ENCODE results near the gene PROC. TPM values are rescaled to one million over a fixed set of nuclear protein-coding genes. Genes with fewer than 3 reads are reported as not detected.

Gene PROC
- total and polyA plus RNA-seq, 9 of the 15 experiments (the other 6 are each of a cell fraction or from before 2014, with no cell fraction given) = not detected

DNA sequence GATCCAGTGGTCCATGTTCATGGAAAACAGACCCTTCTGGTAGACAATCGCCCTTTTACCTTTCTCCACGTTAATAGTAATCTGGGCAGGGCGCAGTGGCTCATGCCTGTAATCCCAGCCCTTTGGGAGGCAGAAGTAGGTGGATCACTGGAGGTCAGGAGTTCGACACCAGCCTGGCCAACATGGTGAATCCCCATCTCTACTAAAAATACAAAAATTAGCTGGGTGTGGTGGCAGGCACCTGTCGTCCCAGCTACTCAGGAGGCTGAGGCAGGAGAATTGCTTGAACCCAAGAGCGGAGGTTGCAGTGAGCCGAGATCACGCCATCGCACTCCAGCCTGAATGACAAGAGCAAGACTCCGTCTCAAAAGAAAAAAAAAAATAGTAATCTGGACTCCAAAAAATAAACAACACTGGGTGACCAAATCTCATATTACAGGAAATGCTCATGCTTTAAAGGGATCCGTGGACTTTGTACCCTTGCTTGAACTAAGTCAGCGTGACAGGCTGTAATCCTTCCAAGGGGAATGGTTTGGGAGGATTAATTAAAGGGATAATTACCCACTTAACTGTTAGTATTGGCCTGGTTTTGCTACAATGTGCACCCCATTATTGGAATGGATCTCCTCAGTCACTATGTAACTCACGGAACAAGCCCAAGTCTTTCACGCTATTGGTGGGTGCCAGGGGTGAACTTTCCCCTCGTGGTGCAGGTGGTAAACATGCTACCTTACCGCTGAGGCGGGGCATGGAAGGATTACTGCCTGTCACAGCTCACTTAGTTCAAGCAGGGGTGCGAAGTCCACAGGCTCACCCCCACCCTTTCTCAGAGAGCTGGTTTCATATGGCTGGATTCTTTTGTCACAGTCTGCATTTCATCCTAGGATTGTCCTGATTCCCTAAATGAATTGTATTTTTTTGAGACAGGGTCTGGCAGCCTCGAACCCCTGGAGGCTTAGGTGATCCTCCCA, 36.7 kb downstream of the PROC start:
- in situ Hi-C loops (cut with MboI) = loop anchor here (10.0 kb wide), 1 partner anchor 250 kb away; no protein-coding TSS in a partner anchor
- H3K27ac ChIP-seq (ENCODE audit: extremely low read depth, low read depth, low read length) = no peak overlapping the region

More for the DNA sequence above, 36.7 kb downstream of the PROC start:
- no peaks in the 10 kb centered on the region for H3K36me3 ChIP-seq (ENCODE audit: control insufficient read depth, insufficient read depth, low read length)
- peaks cover 0 to 14% of the 10 kb centered on the region in 2 experiments; a peak in 2 of 5 replicates for H3K27me3 ChIP-seq (ENCODE audit: control insufficient read depth in 2 of 2, insufficient read depth in 2 of 2, low read length in 2 of 2)
- H3K4me2 ChIP-seq (ENCODE audit: insufficient read depth, low read length) = no peak overlapping the region
- TF ChIP-seq, protein P1, sequence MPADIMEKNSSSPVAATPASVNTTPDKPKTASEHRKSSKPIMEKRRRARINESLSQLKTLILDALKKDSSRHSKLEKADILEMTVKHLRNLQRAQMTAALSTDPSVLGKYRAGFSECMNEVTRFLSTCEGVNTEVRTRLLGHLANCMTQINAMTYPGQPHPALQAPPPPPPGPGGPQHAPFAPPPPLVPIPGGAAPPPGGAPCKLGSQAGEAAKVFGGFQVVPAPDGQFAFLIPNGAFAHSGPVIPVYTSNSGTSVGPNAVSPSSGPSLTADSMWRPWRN (IDR thresholded peaks at IDR 0.05; ENCODE audit: low read depth) = no peak
- TF ChIP-seq, protein P2, sequence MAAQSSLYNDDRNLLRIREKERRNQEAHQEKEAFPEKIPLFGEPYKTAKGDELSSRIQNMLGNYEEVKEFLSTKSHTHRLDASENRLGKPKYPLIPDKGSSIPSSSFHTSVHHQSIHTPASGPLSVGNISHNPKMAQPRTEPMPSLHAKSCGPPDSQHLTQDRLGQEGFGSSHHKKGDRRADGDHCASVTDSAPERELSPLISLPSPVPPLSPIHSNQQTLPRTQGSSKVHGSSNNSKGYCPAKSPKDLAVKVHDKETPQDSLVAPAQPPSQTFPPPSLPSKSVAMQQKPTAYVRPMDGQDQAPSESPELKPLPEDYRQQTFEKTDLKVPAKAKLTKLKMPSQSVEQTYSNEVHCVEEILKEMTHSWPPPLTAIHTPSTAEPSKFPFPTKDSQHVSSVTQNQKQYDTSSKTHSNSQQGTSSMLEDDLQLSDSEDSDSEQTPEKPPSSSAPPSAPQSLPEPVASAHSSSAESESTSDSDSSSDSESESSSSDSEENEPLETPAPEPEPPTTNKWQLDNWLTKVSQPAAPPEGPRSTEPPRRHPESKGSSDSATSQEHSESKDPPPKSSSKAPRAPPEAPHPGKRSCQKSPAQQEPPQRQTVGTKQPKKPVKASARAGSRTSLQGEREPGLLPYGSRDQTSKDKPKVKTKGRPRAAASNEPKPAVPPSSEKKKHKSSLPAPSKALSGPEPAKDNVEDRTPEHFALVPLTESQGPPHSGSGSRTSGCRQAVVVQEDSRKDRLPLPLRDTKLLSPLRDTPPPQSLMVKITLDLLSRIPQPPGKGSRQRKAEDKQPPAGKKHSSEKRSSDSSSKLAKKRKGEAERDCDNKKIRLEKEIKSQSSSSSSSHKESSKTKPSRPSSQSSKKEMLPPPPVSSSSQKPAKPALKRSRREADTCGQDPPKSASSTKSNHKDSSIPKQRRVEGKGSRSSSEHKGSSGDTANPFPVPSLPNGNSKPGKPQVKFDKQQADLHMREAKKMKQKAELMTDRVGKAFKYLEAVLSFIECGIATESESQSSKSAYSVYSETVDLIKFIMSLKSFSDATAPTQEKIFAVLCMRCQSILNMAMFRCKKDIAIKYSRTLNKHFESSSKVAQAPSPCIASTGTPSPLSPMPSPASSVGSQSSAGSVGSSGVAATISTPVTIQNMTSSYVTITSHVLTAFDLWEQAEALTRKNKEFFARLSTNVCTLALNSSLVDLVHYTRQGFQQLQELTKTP (IDR thresholded peaks at IDR 0.05; ENCODE audit: low read depth in 1 of 2, partially characterized antibody in 2 of 2) = no peak
- ChIA-PET POLR2A (no interaction called here), CTCF (ENCODE audit: low intra/inter-chr PET ratio) (interaction anchor here (0.6 to 3.3 kb wide), 3 partner anchors 130 to 256 kb away, joined by 3 to 27 read pairs (median 15); no protein-coding TSS in a partner anchor)
- H3K9me3 ChIP-seq (replicated peaks; ENCODE audit: control insufficient read depth, insufficient read depth, low read depth, low read length) = no peaks in the 10 kb centered on the region
- FAIRE-seq = no peak
- no peaks in the 10 kb centered on the region for H3K79me2 ChIP-seq (ENCODE audit: control insufficient read depth, insufficient read depth, low read length)
- no peak overlapping the region for H3K9ac ChIP-seq (ENCODE audit: insufficient read depth in 1 of 2, low read depth in 2 of 2, low read length in 2 of 2)
- BruUV-seq (replicated peaks) = no TSS peak
- H3K4me1 ChIP-seq (replicated peaks in 1 of 2; ENCODE audit: control insufficient read depth in 2 of 2, insufficient read depth in 2 of 2, low read length in 2 of 2) = no peaks in the 10 kb centered on the region; a peak in 1 of 5 replicates
- H4K20me1 ChIP-seq (replicated peaks; ENCODE audit: control insufficient read depth, insufficient read depth, low read length) = no peaks in the 10 kb centered on the region
- no peaks in the 10 kb centered on the region for H3K9me1 ChIP-seq (ENCODE audit: control insufficient read depth, insufficient read depth, low read length)
- intact Hi-C loops (cut with micrococcal nuclease) = no loop called here
- no peak overlapping the region for H2AFZ ChIP-seq (ENCODE audit: low read depth, low read length)
- no peak for ATAC-seq
- no peak for DNase-seq (ENCODE audit: extremely low read depth in 1 of 4, low spot score in 3 of 4)
- no peak overlapping the region for H3K4me3 ChIP-seq
- 34% methylated on average over 19 of the region's 19 CpGs for WGBS (ENCODE audit: insufficient coverage, low coverage, missing lambda C conversion rate)
